Skin of body (tissue), 2 donors: ENCODE results near the gene ZSCAN10. TPM values are rescaled to one million over a fixed set of nuclear protein-coding genes. Genes with fewer than 3 reads are reported as not detected.

Experiments used
- DNase-seq: peaks from one replicate; lab custom pipeline; 2025; lab: John Stamatoyannopoulos, UW
- total RNA-seq: library from RNA; depleted of rRNA; stranded (reverse); fragments of >200 nt; gene quantifications from one replicate; pipeline ENCODE4 v1.2.3, GENCODE V29; 2014

Gene ZSCAN10
- total RNA-seq, 1 donor from 2014 or later = not detected

DNA sequence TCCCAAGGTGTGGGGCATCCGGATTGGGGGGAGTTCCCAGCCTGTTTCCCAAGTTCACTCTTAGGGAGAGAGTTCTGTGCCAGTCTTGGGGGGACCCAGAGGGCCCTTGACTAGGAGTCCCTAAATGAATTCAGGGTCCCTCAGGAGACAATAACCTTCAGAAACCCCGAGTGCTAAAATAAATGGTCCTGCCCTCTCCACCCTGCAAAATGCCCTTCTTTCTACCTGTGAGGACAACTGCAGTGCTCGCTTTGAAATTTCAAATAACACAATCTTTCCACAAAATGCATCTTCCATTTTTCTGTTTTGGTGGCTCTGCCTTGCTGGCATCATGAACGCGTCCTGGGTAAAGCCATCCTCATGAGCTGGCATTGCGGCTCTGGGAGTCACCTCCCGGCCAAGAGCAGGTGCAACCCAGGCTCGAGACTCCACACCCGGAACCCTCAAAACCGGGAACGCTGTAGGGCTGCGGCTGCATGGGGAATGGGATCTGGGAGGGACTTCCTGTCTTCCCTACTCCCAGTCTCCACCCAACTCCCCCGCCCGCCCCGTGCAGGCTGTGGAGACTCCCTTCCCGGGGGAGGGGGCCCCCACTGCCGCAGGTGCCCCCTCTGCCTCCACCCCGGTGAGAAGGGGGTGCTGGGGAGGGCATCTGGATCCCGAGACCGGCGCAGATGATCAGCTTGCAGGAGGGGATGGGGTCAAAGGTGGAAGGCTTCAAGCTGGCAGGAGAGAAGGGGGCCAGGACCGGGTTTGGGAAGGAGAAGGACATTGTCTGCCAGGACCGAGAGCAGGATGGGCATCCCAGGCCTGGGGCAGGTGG is 13.2 kb upstream of the ZSCAN10 start, which contains the start of gene ZNF205:
Gene ZNF205 (plus strand): TSS at position 529 of the 823 bp plus-strand sequence. CDS start 845 bp downstream, outside the sequence.
- peak; percentile 13 for DNase-seq

DNA sequence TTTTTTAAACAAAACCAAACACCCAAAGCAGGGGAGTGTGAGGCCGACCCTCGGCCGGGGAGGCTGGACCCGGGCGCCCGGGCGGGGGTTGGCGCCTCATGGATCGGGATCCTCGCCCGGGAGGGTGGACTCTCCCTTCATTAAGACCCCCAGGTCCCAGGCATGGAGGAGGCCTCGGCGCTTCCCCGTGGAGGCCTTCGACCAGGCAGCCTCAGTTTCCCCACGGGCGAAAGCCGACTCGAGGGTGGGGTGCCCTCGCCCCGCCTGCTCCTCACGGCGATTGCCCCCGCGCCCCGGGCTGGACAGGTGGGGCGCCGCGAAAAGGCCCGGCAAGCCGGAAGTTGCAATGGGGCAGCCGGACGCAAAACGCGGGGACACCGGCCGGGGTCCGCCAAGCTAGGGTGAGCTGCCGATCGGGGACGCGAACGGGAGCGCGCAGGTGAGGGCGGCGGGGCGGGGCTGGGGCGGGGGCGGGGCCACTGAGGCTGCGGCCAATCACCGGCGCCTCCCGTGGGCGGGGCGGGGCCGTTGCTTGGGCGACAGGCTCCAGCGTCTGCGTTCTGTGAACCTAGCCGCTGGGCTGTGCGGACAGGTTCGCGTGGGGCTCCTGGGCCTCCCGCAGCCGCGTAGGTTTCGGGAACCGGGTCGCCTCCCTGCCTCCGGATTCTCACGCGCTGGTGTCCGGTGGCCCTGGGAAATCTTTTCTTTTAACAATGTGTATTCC is 7.3 kb upstream of the ZSCAN10 start:
- DNase-seq = peak; percentile 70

DNA sequence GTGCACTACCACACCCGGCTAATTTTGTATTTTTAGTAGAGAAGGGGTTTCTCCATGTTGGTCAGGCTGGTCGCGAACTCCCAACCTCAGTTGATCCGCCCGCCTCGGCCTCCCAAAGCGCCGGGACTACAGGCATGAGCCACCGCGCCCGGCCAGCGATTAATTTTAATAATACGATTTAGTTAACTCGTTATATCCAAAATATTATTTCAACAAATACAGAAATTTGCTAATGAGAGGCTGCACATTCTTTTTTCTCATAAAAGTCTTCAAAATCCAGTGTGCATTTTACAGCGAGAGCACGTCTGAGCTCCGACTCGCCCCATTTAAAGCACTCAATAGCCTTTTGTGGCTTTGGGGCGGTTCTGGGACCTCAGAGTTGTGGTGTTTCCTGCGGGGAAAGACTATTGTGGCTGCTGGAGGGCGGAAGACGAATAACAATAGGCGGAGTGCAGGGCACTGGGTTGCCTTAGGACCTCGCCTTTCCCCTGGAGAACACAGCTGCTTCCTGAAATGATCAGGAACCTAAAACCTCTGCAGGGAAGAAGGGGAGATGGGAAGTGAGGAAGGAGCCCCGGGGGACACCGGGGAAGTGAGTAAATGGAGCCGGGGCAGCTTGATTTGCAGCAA is 2.9 kb upstream of the ZSCAN10 start:
- DNase-seq = peak; percentile 23

DNA sequence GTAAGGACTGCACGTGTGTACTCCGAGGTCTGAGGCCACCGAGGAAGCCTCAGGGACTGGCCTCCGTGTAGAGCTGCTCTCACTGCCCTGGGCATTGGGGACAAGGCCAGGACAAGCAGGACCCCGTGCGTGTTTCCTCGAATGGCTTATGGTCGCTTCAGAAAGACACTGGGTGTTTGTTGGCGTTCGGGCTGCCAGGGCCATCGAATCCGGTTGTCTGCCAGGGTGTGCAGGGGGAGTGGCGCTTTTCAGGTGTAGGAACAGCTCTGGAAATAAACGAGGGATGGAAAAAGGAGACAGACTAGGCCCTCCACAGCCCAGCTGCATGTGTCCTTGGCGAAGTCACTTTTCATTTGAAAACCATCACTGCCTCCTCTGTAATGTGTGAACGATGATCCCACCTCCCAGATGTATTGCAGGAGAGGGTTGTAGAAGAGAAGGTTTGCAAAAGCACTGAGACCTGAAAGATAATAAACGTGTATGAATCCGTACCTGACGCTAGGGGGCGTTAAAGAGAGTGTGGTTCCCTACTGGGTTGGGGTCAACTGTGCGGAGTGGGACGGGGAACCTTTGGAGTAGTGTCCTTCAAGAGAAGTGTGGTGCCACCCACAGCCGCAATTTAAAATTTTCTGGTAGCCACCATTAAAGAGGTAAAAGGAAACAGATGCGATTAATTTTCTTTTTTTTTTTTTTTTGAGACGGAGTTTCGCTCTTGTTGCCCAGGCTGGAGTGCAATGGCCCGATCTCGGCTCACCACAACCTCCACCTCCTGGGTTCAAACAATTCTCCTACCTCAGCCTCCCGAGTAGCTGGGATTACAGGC is 2.1 kb upstream of the ZSCAN10 start:
- no peak for DNase-seq

DNA sequence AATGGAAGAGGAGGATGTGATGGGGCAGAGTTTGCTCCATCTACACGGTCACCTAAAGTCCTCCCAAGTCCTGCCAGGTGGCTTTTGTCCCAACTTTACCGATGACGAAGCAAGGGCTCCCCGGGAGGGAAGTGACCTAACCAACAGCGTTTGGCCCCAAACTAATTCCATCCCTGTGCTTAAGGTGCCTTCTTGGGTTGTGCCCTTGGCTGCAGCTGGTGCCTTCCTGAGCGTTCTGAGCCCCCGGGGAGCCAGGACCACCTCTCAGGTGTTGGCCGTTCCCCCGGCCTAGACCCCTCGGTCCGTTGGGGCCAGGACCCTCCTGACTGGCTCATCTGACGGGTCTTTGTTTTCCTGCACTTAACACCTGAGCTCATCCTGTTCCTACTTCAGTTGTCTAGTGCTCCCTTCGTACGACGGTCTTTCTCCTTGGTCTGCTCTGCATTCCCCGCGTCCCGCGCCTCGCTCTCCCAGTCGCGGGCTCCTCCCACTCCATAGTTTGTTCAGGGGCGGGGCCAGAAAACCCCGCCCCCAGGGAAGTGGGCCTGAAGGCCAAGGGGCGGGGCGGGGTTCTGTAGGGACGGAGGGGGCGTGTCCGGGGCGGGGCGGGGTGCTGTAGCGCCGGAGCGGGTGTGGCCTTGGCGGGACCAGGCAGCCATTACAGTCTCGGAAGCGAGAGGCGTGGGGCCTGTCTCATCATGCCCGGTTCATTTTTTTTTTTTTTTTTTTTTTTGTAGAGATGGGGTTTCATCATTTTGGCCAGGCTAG is 822 bp upstream of the ZSCAN10 start:
- peak; percentile 75 for DNase-seq

DNA sequence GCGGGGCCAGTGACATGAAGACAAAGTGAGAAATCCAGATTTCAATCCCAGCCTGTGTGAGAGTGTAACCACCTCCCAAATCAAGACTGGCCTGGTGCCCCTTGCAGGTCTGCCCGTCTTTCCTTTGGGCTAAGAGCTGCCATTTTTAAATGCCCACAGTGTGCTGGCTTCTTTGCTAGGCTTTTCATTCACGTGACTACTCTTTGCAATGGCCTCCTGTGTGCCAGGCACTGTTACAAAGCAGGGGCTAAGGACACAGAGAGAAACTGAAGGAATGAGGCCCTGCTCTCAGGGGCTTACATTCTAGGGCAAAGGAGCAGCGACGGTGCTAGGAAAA is 269 bp upstream of the ZSCAN10 start:
- DNase-seq = no peak

DNA sequence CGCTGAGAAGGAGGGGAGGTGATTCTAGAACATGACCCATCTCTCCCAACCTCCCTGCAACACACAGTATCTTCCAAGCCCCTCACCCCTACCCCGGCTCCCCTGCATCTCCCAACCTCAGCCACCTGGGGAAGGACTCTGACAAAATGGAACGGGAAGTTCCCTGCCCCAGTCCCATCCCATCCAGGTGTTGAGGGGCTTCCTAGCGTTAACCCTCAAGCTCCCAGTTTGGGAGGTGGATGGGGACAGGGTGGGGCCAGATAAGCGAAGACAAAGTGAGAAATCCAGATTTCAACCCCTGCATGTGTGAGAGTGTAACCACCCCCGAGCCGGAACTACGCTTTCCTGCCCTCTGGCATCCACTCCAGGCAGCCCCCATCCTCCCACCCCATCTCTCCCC is 1.8 kb downstream of the ZSCAN10 start:
- no peak for DNase-seq

DNA sequence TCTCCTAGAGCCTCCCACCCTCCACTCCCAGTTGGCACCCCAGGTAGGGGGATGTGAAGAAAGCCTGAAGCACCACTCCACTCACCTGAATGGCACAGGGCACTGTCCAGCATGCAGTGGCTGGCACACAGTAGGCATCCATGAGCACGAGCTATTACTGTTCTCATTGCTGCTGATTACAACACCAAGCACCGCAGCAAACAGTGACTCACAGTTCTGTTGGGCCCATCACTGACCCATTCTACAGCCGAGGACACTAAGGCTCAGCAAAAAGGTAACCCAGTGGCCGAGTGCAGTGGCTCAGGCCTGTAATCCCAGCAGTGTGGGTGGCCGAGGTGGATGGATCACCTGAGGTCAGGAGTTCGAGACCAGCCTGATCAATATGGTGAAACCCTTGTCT is 2.7 kb downstream of the ZSCAN10 start:
- no peak for DNase-seq

DNA sequence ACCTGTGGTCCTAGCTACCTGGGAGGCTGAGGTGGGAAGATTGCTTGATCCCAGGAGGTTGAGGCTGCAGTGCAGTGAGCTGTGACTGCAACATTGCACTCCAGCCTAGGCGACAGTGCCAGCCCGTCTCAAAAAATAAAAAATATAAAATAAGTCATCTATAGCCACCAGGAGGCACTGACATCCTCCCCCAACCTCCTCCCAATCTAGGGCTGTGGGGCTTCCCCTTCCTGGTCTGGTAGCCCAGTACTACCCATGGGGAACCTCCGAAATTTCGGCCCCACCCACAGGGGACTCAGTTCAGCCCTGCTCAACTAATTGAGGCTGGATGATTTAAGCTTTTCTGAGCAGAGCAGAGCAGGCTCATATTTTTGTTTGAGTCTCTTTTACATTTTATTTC is 3.2 kb downstream of the ZSCAN10 start:
- DNase-seq = no peak

DNA sequence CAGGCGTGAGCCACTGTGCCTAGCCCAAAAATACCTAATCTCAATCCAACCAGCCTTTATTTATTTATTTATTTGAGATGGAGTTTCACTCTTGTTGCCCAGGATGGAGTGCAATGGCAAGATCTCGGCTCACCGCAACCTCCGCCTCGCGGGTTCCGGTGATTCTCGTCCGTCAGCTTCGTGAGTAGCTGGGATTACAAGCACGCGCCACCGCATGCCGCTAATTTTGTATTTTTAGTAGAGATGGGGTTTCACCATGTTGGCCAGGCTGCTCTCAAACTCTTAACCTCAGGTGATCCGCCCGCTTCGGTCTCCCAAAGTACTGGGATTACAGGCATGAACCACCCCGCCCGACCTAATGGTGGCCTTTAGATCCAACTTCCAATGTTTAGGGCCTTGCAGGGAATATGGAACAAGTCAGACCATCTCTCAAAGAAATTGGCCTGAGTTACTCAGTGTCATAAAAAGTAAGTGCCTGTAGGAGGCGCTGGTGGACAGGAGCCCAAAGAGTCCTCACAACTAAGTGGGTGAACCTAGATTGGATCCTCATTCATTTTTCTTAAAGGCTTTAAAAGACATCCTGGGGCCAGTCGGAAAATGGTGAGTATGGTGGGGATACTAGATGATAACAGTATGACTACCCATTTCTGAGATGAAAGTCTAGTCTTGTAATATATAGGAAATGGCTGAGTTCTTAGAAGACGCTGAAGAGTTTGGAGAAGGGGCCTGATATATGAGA is 4.6 kb downstream of the ZSCAN10 start:
- DNase-seq = no peak

DNA sequence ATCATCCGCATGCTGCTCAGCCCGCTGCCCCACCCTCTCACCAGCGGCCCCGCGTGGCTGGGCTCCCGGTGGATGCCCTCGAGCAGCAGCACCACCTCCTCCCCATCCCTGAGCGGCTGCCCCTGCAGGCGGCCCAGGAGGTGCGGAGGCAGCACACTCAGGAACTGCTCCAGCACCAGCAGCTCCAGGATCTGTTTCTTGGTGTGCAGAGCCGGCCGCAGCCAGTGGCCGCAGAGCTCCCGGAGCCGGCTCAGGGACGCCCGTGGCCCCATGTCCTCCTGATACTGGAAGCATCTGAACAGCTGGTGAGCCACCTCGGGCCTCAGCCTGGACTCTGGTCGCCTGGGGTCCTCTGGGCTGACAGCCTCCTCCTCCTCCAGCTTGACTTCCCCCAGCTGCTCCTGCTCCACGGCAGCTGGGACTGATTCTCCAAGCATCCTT is 6.6 kb downstream of the ZSCAN10 start:
- no peak for DNase-seq

DNA sequence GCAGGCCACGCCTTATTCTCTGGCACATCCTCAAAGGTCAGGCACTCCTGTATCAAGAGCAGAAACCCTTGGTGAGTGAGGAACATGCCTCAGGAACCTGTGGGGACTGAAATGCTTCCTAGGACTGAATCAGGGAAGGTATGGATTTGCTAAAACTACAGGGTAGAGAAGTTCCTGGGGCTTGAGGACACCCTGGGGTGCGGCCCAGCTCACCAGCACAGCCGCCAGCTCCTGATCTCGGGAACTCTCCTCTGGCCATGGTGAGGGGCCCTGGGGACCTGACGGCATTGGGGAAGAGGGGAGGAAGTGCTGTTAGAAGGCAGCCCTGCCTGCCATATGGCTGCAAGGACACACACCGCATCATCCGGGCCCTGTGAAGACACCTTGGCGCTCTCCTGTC is 7.5 kb downstream of the ZSCAN10 start:
- no peak for DNase-seq

DNA sequence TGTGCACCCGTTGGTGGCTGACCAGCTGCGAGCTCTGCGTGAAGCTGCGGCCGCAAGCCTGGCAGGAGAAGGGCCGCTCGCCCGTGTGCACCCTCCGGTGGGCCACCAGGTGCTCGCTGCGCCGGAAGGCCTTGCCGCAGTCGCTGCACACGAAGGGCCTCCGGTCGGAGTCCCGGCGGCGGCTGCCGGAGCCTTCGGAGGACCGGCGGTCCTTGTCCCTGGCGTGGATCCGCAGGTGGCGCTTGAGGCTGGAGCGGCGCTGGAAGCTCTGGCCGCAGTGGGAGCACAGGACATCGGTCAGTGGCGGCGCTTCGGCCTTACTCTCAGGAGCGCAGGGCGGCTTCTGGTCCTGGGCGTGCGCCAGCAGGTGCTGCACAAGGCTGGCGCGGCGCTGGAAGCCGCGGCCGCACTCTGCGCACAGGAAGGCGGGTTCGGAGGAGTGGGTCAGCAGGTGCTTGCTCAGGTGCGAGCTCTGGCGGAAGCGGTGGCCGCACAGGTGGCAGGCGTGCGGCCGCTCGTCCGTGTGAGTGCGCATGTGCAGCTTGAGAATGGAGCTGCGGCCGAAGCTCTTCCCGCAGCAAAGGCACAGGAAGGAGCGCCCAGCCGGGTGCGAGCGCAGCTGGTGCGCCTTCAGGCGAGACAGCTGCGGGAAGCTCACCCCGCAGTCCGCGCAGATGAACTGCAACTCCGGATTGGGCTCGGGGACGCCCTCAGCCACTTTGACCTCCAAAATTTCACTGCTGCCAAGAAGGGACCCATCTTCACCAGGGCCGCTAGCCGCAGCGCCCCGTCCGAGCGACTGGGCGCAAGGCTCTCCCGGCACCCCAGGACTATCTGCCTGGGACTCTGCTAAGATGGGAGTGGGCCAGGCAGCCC is 9.1 kb downstream of the ZSCAN10 start:
- no peak for DNase-seq

DNA sequence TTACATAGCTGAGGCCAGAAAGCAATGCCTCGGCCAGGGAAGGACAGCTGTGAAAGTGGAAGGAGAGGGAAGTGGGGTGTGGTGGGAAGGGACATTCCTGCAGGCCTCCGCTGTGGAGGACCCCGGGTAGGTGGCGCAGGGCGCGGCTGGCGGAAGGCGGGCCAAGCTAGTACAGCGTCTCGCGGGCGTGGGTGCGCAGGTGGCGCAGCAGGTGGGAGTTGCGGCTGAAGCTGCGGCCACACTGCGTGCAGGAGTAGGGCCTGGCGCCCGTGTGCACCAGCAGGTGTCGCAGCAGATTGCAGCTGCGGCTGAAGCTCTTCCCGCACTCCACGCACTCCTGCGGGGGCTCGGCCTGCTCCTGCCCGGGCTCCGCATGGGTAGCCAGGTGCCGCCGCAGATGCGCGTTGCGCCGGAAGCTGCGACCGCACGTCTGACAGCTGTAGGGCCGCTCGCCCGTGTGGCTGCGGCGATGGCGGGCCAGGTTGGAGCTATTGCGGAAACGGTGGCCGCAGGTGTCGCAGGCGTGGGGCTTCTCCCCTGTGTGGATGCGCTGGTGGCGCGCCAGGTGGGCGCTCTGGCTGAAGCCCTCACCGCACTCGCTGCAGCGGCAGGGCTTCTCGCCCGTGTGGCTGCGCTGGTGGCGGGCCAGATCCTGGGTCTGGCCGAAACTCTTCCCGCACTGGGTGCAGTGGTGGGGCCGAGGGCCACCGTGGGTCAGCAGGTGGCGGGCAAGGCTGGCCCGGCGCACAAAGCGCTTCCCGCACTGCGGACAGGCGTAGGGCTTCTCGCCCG is 10.0 kb downstream of the ZSCAN10 start:
- no peak for DNase-seq

DNA sequence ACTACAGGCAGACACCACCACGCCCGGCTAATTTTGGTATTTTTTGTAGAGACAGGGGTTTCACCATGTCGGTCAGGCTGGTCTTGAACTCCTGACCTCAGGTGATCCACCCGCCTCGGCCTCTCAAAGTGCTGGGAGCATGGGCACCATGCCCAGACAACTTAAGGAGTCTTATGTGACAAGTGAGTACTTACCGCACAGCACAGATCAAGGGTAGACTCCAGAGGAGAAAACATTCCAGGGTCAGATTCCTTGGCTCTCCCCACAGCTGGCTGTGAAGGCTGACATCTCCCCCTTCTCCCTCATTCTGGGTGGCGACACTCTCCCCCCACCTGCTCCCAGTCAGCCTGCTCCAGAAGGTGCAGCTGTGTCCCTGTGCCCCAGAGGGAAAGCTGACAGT is 10.6 kb downstream of the ZSCAN10 start:
- DNase-seq = no peak

DNA sequence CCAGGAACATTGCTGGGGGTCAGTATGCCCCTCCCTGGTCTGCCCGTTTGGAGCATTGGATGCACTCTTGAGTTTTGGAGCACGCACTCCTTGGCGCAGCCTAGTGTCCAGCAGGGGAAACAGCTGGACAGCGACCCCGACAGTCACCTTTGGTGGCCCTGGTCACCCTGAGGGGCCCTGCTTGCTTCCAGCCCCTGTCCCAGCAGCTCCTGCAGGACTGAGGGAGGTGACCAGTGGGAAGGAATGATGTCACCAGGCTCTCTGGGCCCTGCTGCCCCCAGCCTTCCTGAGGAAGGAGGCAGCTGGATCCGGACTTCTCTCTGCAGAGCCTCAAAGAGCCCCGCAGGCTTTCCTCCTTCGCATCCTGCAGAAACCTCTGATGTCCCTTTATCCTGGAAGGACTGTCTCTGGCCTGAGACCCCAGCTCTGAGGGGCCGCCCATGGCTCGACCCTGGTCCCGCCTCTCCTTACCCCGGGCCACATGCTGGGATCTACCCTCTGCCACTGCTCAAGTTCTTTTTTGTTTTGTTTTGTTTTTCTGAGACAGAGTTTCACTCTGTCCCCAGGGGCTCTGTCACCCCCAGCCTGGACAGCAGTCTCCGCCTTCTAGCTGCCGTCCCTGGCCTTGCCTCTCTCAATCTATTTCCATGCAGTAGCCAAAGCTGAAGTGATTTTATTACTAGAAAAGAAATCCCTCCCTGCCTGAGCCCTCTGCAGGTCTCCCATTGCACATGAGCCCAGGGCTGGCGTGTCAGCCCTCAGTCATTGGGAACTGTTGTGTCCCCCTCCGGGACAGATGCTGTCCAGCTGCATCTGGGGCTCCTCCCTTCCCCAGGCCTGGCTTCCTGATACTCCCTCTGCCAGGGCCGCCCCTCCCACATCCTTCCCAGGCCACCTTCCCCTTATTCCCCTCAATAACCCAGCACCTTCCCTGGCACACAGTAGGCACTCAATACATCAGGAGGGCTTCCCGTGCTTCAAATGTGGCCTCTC is 11.6 kb downstream of the ZSCAN10 start:
- peak; percentile 41 for DNase-seq
